Fibroblast of lung (primary cell): ENCODE measurements around the gene SLC28A1. TPM values are rescaled to one million over a fixed set of nuclear protein-coding genes. Genes with fewer than 3 reads are reported as not detected.

Experiments used
- DNase-seq, 2 donors: peaks; one replicate each; pipeline versions ENCODE4 v3.0.0 to v3.0.0-alpha.2; 2010; ENCODE audit warnings: low read depth in 2 of 2
- H2AFZ ChIP-seq: 2 replicates; pipeline ENCODE4 v1.5.1; 2012; ENCODE audit warnings: low read length, control low read depth, inconsistent platforms
- H3K27ac ChIP-seq: 2 replicates; pipeline ENCODE4 v1.5.1; 2011; ENCODE audit warnings: low read length, control low read depth; ENCODE audit not compliant: insufficient read depth
- H3K27me3 ChIP-seq: 2 replicates; pipeline ENCODE4 v1.5.1; 2011; ENCODE audit warnings: mild to moderate bottlenecking, low read length; ENCODE audit not compliant: control insufficient read depth, insufficient read depth
- H3K36me3 ChIP-seq: 2 replicates; pipeline ENCODE4 v1.5.1; 2011; ENCODE audit warnings: low read length; ENCODE audit not compliant: control insufficient read depth, insufficient read depth
- H3K4me1 ChIP-seq: 2 replicates; pipeline ENCODE4 v1.5.1; 2011; ENCODE audit warnings: low read length; ENCODE audit not compliant: control insufficient read depth, insufficient read depth; ENCODE audit errors: extremely low read depth
- H3K4me2 ChIP-seq: 2 replicates; pipeline ENCODE4 v1.5.1; 2011; ENCODE audit warnings: low read length, control low read depth; ENCODE audit not compliant: insufficient read depth; ENCODE audit errors: extremely low read depth
- H3K4me3 ChIP-seq, 4 experiments: fragments of 200-600 bp in 1 of 4; sonication (generic) in 1 of 4; replicated peaks in 1 of 4; 2 replicates each; pipeline ENCODE4 v1.5.1; 2011 to 2016; ENCODE audit warnings: low read length in 4 of 4, low read depth in 3 of 4, mild to moderate bottlenecking in 3 of 4, control low read depth in 2 of 4, inconsistent platforms in 1 of 4, mixed read lengths in 1 of 4; ENCODE audit not compliant: insufficient read depth in 1 of 4; ENCODE audit errors: control extremely low read depth in 1 of 4
- H3K79me2 ChIP-seq: 2 replicates; pipeline ENCODE4 v1.5.1; 2012; ENCODE audit warnings: mild to moderate bottlenecking, low read length, inconsistent platforms; ENCODE audit not compliant: control insufficient read depth, insufficient read depth
- H3K9ac ChIP-seq: 2 replicates; pipeline ENCODE4 v1.5.1; 2011; ENCODE audit warnings: mild to moderate bottlenecking, low read length, control low read depth; ENCODE audit not compliant: insufficient read depth
- H3K9me3 ChIP-seq: 2 replicates; pipeline ENCODE4 v1.5.1; 2012; ENCODE audit warnings: low read depth, low read length; ENCODE audit not compliant: control insufficient read depth, insufficient read depth
- H4K20me1 ChIP-seq: 2 replicates; pipeline ENCODE4 v1.5.1; 2011; ENCODE audit warnings: low read length; ENCODE audit not compliant: control insufficient read depth, insufficient read depth; ENCODE audit errors: extremely low read depth
- EZH2 ChIP-seq: IDR thresholded peaks from 2 replicates; pipeline ENCODE4 v1.5.1; 2012; ENCODE audit warnings: low read length, control low read depth, mild to moderate bottlenecking; ENCODE audit errors: missing control alignments
- polyA plus RNA-seq, 2 donors: library from polyadenylated mRNA; depleted of rRNA in 1 of 2; stranded (reverse) in 1 of 2; unstranded in 1 of 2; fragments of >200 nt; gene quantifications; 2 replicates each; pipeline ENCODE4 v1.2.1, GENCODE V29; 2011 to 2012; ENCODE audit warnings: missing spikeins in 1 of 2
- total RNA-seq: library from RNA; depleted of rRNA; stranded (reverse); fragments of >200 nt; gene quantifications from 2 replicates; pipeline ENCODE4 v1.2.1, GENCODE V29; 2014
- TF ChIP-seq, protein P1 (sequence below), 2 donors: IDR thresholded peaks in 1 of 2; conservative IDR thresholded peaks in 1 of 2; 1 replicate in 1 of 2; 2 replicates in 1 of 2; pipeline ENCODE4 v1.5.1; 2011 to 2012; ENCODE audit warnings: low read length in 2 of 2, control low read depth in 1 of 2, inconsistent platforms in 1 of 2, low read depth in 1 of 2, mild to moderate bottlenecking in 1 of 2

Gene SLC28A1
- total and polyA plus RNA-seq, 2 donors (not counting 1 experiment from before 2014, with no cell fraction given) = not detected

DNA sequence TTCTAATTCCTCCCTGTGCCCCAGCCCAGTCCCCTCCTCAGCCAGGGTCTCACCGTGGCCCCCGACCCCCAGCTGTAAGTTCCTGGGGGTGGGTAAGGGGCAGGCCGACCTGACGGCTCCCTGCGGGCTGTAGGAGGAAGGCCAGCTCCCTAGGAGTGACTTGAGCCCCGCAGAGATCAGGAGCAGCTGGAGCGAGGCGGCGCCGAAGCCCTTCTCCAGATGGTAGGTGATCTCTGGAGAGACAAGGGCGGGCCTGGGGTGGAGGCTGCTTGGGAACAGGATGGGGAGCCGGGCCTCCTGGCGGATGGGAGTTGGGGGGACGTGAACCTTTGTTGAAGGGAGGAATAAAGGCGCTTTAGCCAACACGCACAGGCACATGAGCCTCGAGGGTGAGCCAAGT, 4.2 kb downstream of the SLC28A1 start:
- Histone ChIP-seq H4K20me1 (no peaks in the 10 kb centered on the region), H3K4me3 (no peak overlapping the region), H3K4me1 (no peaks in the 10 kb centered on the region), H3K27me3 (peaks cover 9% of the 10 kb centered on the region), H3K9ac (no peak overlapping the region), H3K9me3 (no peaks in the 10 kb centered on the region), H3K4me2 (no peak overlapping the region), H3K36me3 (no peaks in the 10 kb centered on the region), H3K27ac (no peak overlapping the region), H2AFZ (no peak overlapping the region), H3K79me2 (no peaks in the 10 kb centered on the region)
- TF ChIP-seq, protein P1, sequence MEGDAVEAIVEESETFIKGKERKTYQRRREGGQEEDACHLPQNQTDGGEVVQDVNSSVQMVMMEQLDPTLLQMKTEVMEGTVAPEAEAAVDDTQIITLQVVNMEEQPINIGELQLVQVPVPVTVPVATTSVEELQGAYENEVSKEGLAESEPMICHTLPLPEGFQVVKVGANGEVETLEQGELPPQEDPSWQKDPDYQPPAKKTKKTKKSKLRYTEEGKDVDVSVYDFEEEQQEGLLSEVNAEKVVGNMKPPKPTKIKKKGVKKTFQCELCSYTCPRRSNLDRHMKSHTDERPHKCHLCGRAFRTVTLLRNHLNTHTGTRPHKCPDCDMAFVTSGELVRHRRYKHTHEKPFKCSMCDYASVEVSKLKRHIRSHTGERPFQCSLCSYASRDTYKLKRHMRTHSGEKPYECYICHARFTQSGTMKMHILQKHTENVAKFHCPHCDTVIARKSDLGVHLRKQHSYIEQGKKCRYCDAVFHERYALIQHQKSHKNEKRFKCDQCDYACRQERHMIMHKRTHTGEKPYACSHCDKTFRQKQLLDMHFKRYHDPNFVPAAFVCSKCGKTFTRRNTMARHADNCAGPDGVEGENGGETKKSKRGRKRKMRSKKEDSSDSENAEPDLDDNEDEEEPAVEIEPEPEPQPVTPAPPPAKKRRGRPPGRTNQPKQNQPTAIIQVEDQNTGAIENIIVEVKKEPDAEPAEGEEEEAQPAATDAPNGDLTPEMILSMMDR (conservative IDR thresholded peaks at IDR 0.05 in 1 of 2, IDR thresholded peaks at IDR 0.05 in 1 of 2; ENCODE audit: low read depth in 1 of 2, low read length in 2 of 2) = no peak
- TF ChIP-seq EZH2 = no peak
- DNase-seq = no peak

DNA sequence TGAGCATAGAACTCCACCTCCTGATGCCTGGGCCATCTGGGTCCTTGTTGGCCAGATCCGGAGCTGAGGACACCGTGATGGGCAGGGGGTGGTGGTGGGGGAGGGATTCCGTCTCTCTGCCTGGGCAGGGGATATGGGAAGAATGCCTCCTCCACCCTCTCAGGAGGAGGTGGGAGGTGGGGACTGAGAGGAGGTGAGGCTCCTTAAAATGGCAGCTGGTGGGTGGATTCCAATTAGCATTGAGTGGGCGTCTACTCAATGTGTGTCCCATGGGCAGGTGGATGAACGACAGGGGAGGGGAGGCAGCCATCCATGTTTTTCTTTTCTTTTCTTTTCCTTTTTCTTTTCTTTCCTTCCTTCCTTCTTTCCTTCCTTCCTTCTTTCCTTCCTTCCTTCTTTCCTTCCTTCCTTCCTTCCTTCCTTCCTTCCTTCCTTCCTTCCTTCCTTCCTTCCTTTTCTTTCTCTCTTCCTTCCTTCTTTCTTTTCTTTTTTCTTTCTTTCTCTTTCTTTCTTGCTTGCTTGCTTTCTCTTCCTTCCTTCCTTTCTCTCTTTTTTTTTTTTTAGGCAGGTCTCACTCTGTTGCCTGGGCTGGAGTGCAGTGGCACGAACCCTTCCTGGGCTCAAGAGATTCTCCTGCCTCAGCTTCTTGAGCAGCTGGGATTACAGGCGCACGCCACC, 5.0 kb downstream of the SLC28A1 start:
- Histone ChIP-seq H4K20me1 (no peaks in the 10 kb centered on the region), H3K36me3 (no peaks in the 10 kb centered on the region), H3K9ac (no peak overlapping the region), H2AFZ (no peak overlapping the region), H3K27ac (no peak overlapping the region), H3K4me1 (no peaks in the 10 kb centered on the region), H3K79me2 (no peaks in the 10 kb centered on the region), H3K4me3 (no peak overlapping the region), H3K27me3 (peaks cover 9% of the 10 kb centered on the region), H3K9me3 (no peaks in the 10 kb centered on the region), H3K4me2 (no peak overlapping the region)
- TF ChIP-seq, protein P1 (conservative IDR thresholded peaks at IDR 0.05 in 1 of 2, IDR thresholded peaks at IDR 0.05 in 1 of 2; ENCODE audit: low read depth in 1 of 2, low read length in 2 of 2) = no peak
- no peak for TF ChIP-seq EZH2
- no peak for DNase-seq

DNA sequence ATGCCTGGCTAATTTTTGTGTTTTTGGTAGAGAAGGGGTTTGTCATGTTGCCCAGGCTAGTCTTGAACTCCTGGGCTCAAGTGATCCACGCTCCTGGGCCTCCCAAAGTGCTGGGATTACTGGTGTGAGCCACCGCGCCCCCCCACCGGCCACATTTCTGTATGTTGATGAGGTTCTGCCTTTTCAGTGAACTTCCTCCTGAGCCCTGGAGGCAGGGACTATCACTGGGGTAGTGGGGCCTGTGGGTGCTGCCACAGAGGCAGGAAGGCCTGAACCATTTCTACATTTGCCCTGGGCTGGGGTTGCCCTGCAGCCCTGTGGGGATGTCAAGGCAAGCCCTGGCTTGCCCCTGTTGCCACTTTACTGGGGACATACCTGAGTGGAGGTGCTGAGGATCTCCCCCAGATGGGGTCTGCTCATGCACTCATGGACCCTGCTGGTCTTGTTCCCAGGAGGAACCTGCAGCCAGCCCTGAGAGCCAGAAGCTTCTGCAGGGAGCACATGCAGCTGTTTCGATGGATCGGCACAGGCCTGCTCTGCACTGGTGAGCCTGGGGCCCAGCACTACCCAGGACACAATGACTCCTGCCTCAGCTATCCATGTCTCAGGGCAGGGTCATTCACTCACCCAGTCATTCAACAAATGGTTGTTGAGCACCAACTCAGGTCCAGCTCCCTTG, 5.7 kb downstream of the SLC28A1 start:
- no peak overlapping the region for H3K27ac ChIP-seq
- H3K4me2 ChIP-seq = no peak overlapping the region
- H3K9ac ChIP-seq = no peak overlapping the region
- DNase-seq = no peak
- no peaks in the 10 kb centered on the region for H3K4me1 ChIP-seq
- no peaks in the 10 kb centered on the region for H3K79me2 ChIP-seq
- H4K20me1 ChIP-seq = no peaks in the 10 kb centered on the region
- no peak overlapping the region for H2AFZ ChIP-seq
- H3K36me3 ChIP-seq = no peaks in the 10 kb centered on the region
- H3K4me3 ChIP-seq = no peak overlapping the region
- no peak for TF ChIP-seq EZH2
- TF ChIP-seq, protein P1 (conservative IDR thresholded peaks at IDR 0.05 in 1 of 2, IDR thresholded peaks at IDR 0.05 in 1 of 2; ENCODE audit: low read depth in 1 of 2, low read length in 2 of 2) = no peak
- no peaks in the 10 kb centered on the region for H3K9me3 ChIP-seq
- peaks cover 12% of the 10 kb centered on the region for H3K27me3 ChIP-seq
